22Rv1 (cell line): Measurements from ENCODE around the gene CEP70.
"Not testable (repeated sequence)": the region's sequence is repeated elsewhere in the genome, so short reads cannot be mapped to it uniquely, and the experiment has no call there.

Experiments used
- H3K27ac ChIP-seq: fragments of 450-650 bp; 2 replicates; pipeline ENCODE4 v1.5.1; 2017
- CTCF ChIP-seq: fragments of 450-650 bp; IDR thresholded peaks from 2 replicates; pipeline ENCODE4 v1.5.1; 2017; ENCODE audit warnings: mild to moderate bottlenecking
- ZFX ChIP-seq: fragments of 450-650 bp; IDR thresholded peaks from 2 replicates; pipeline ENCODE4 v1.6.1; 2017; ENCODE audit warnings: antibody characterized with exemption, borderline replicate concordance

Gene CEP70

GRCh38 chr3:138497021-138497420 lies 97.0 kb downstream of the CEP70 start:
- no peak for TF ChIP-seq ZFX
- TF ChIP-seq CTCF, result no peak
- no peak overlapping the region for H3K27ac ChIP-seq

GRCh38 chr3:138496436-138496835 lies 97.6 kb downstream of the CEP70 start:
- no peak overlapping the region for H3K27ac ChIP-seq
- TF ChIP-seq CTCF (no peak), ZFX (no peak)

GRCh38 chr3:138495638-138496037 lies 98.4 kb downstream of the CEP70 start:
- H3K27ac ChIP-seq, result not testable (repeated sequence)

- TF ChIP-seq ZFX, result no peak
- H3K27ac ChIP-seq, result no peak overlapping the region
Measured at GRCh38 chr3:138494607-138494929, 99.5 kb downstream of the CEP70 start.

- H3K27ac ChIP-seq, result no peak overlapping the region
Measured at GRCh38 chr3:138493804-138494606, 100.1 kb downstream of the CEP70 start.

GRCh38 chr3:138492980-138493675 lies 100.9 kb downstream of the CEP70 start:
- TF ChIP-seq CTCF (no peak), ZFX (no peak)
- no peak overlapping the region for H3K27ac ChIP-seq

More at GRCh38 chr3:138493804-138494606, 100.1 kb downstream of the CEP70 start:
- TF ChIP-seq CTCF, result no peak
- no peak for TF ChIP-seq ZFX

- no peak overlapping the region for H3K27ac ChIP-seq
- no peak for TF ChIP-seq ZFX
- TF ChIP-seq CTCF, result no peak
Measured at GRCh38 chr3:138491971-138492370, 102.1 kb downstream of the CEP70 start.

- not testable (repeated sequence) for H3K27ac ChIP-seq
Measured at GRCh38 chr3:138486580-138486979, 107.5 kb downstream of the CEP70 start.

- H3K27ac ChIP-seq, result not testable (repeated sequence)
Measured at GRCh38 chr3:138484672-138485071, 109.4 kb downstream of the CEP70 start.
